H9 (cell line): ENCODE data around the gene OR5K2. TPM values are rescaled to one million over a fixed set of nuclear protein-coding genes. Genes with fewer than 3 reads are reported as not detected.

Experiments
- DNase-seq: peaks from one replicate; pipeline ENCODE4 v3.0.0-alpha.2; 2017
- H2AFZ ChIP-seq: one replicate; pipeline ENCODE4 v1.6.1; 2013; ENCODE audit warnings: mild to moderate bottlenecking, low read length, control low read depth, moderate library complexity
- H2AK5ac ChIP-seq: 2 replicates; pipeline ENCODE4 v1.6.1; 2013; ENCODE audit warnings: low read length, control low read depth, mixed read lengths; ENCODE audit not compliant: insufficient read length
- H2BK120ac ChIP-seq: one replicate; pipeline ENCODE4 v1.6.1; 2013; ENCODE audit warnings: low read depth, mild to moderate bottlenecking, low read length, control low read depth, inconsistent platforms; ENCODE audit not compliant: poor library complexity, severe bottlenecking
- H2BK12ac ChIP-seq: 2 replicates; pipeline ENCODE4 v1.6.1; 2013; ENCODE audit warnings: low read length, control low read depth, mixed read lengths, low read depth; ENCODE audit not compliant: insufficient read length
- H2BK15ac ChIP-seq: 2 replicates; pipeline ENCODE4 v1.6.1; 2013; ENCODE audit warnings: low read depth, low read length, control low read depth
- H2BK20ac ChIP-seq: one replicate; pipeline ENCODE4 v1.6.1; 2013; ENCODE audit warnings: low read depth, mild to moderate bottlenecking, low read length, control low read depth, inconsistent platforms; ENCODE audit not compliant: poor library complexity, severe bottlenecking
- H2BK5ac ChIP-seq: 2 replicates; pipeline ENCODE4 v1.6.1; 2013; ENCODE audit warnings: low read length, control low read depth, mixed read lengths; ENCODE audit not compliant: insufficient read length
- H3K14ac ChIP-seq: 2 replicates; pipeline ENCODE4 v1.6.1; 2013; ENCODE audit warnings: low read length, control low read depth; ENCODE audit not compliant: insufficient read depth
- H3K18ac ChIP-seq: 2 replicates; pipeline ENCODE4 v1.6.1; 2013; ENCODE audit warnings: low read depth, mild to moderate bottlenecking, mixed read lengths, low read length, control low read depth; ENCODE audit not compliant: insufficient read length
- H3K23ac ChIP-seq: 2 replicates; pipeline ENCODE4 v1.6.1; 2013; ENCODE audit warnings: low read length, control low read depth, mixed read lengths, low read depth; ENCODE audit not compliant: insufficient read length
- H3K23me2 ChIP-seq: 2 replicates; pipeline ENCODE4 v1.6.1; 2013; ENCODE audit warnings: low read depth, mild to moderate bottlenecking, mixed read lengths, low read length, control low read depth; ENCODE audit not compliant: insufficient read length, poor library complexity, severe bottlenecking
- H3K27ac ChIP-seq: 2 replicates; pipeline ENCODE4 v1.5.1; 2013; ENCODE audit warnings: low read length, control low read depth, mixed read lengths, low read depth; ENCODE audit not compliant: insufficient read length
- H3K27me3 ChIP-seq: 2 replicates; pipeline ENCODE4 v1.6.1; 2013; ENCODE audit warnings: low read length, control low read depth, inconsistent platforms; ENCODE audit not compliant: insufficient read depth
- H3K4ac ChIP-seq: 2 replicates; pipeline ENCODE4 v1.6.1; 2013; ENCODE audit warnings: low read depth, mild to moderate bottlenecking, control low read depth, inconsistent platforms, low read length, moderate library complexity
- H3K4me1 ChIP-seq: 2 replicates; pipeline ENCODE4 v1.6.1; 2013; ENCODE audit warnings: low read length, control low read depth, inconsistent platforms; ENCODE audit not compliant: insufficient read depth
- H3K4me2 ChIP-seq: 2 replicates; pipeline ENCODE4 v1.6.1; 2013; ENCODE audit warnings: low read length, control low read depth, mixed read lengths; ENCODE audit not compliant: insufficient read length, insufficient read depth
- H3K56ac ChIP-seq: 2 replicates; pipeline ENCODE4 v1.6.1; 2013; ENCODE audit warnings: low read depth, mild to moderate bottlenecking, mixed read lengths, low read length, control low read depth; ENCODE audit not compliant: insufficient read length
- H3K79me1 ChIP-seq: 2 replicates; pipeline ENCODE4 v1.6.1; 2013; ENCODE audit warnings: low read depth, mild to moderate bottlenecking, moderate library complexity, low read length, control low read depth, inconsistent platforms; ENCODE audit not compliant: insufficient read depth, poor library complexity, severe bottlenecking
- H3K79me2 ChIP-seq: 2 replicates; pipeline ENCODE4 v1.6.1; 2013; ENCODE audit warnings: low read length, control low read depth, inconsistent platforms; ENCODE audit not compliant: insufficient read depth
- H3K9ac ChIP-seq: 2 replicates; pipeline ENCODE4 v1.6.1; 2013; ENCODE audit warnings: low read length, control low read depth, mixed read lengths; ENCODE audit not compliant: insufficient read length; ENCODE audit errors: extremely low read depth
- H3K9me3 ChIP-seq: one replicate; pipeline ENCODE4 v1.6.1; 2013; ENCODE audit warnings: low read depth, low read length, inconsistent platforms; ENCODE audit not compliant: control insufficient read depth
- H3T11ph ChIP-seq: one replicate; pipeline ENCODE4 v1.6.1; 2013; ENCODE audit warnings: mild to moderate bottlenecking, low read length, control low read depth, inconsistent platforms
- H4K20me1 ChIP-seq: one replicate; pipeline ENCODE4 v1.6.1; 2013; ENCODE audit not compliant: control insufficient read depth, insufficient read length, insufficient read depth
- H4K5ac ChIP-seq: 2 replicates; pipeline ENCODE4 v1.6.1; 2013; ENCODE audit warnings: low read depth, mild to moderate bottlenecking, mixed read lengths, low read length, control low read depth; ENCODE audit not compliant: insufficient read length
- H4K8ac ChIP-seq: replicated peaks from 2 replicates; pipeline ENCODE4 v1.6.1; 2013; ENCODE audit warnings: low read length, control low read depth, mixed read lengths, low read depth; ENCODE audit not compliant: insufficient read length
- H4K91ac ChIP-seq: 2 replicates; pipeline ENCODE4 v1.6.1; 2013; ENCODE audit warnings: low read depth, mild to moderate bottlenecking, moderate library complexity, mixed read lengths, low read length, control low read depth; ENCODE audit not compliant: insufficient read length
- H3K27ac Mint-ChIP-seq, 3 experiments: 2 replicates in 2 of 3; 3 replicates in 1 of 3; pipeline ENCODE4 v1.8.0; 2020 to 2021; ENCODE audit warnings: mixed read lengths in 3 of 3, mild to moderate bottlenecking in 1 of 3, moderate library complexity in 1 of 3
- H3K27me3 Mint-ChIP-seq: 2 replicates; pipeline ENCODE4 v1.8.0; 2021; ENCODE audit warnings: low read depth, mild to moderate bottlenecking, moderate library complexity, mixed read lengths
- H3K36me3 Mint-ChIP-seq, 3 experiments: 2 replicates in 2 of 3; 3 replicates in 1 of 3; pipeline ENCODE4 v1.8.0; 2020 to 2021; ENCODE audit warnings: low read depth in 3 of 3, mixed read lengths in 3 of 3; ENCODE audit not compliant: insufficient read depth in 1 of 3
- H3K4me1 Mint-ChIP-seq, 2 experiments: 2 replicates each; pipeline ENCODE4 v1.8.0; 2020; ENCODE audit warnings: mixed read lengths in 2 of 2
- H3K4me3 Mint-ChIP-seq, 2 experiments: 2 replicates in 1 of 2; 3 replicates in 1 of 2; pipeline ENCODE4 v1.8.0; 2020 to 2021; ENCODE audit warnings: mild to moderate bottlenecking in 2 of 2, mixed read lengths in 2 of 2, moderate library complexity in 1 of 2
- H3K9me3 Mint-ChIP-seq, 2 experiments: 2 replicates in 1 of 2; 3 replicates in 1 of 2; pipeline ENCODE4 v1.8.0; 2020; ENCODE audit warnings: mild to moderate bottlenecking in 2 of 2, mixed read lengths in 2 of 2, moderate library complexity in 1 of 2
- CTCF ChIP-seq: fragments of 200-600 bp; sonication (generic); conservative IDR thresholded peaks from 3 replicates; pipeline ENCODE4 v1.8.0; 2021; ENCODE audit warnings: antibody characterized with exemption, mild to moderate bottlenecking
- WGBS: extraction: QIAGEN DNeasy Blood & Tissue Kit; methylation state at CpG from one replicate; pipeline ENCODE4 v1.1.7; 2013; ENCODE audit warnings: missing lambda C conversion rate, low lambda C conversion rate, mixed read lengths; ENCODE audit not compliant: insufficient read length; ENCODE audit errors: extremely low coverage; 5-methylcytosine and 5-hydroxymethylcytosine counted together
- total RNA-seq: library from RNA; stranded (reverse); gene quantifications from 2 replicates; pipeline ENCODE4 v1.2.1, GENCODE V29; 2021

The OR5K2 gene
- total RNA-seq, 1 experiment from 2014 or later: not detected

- Histone ChIP-seq H4K8ac (no peak overlapping the region), H3K4me2 (no peak overlapping the region), H3K23me2 (no peaks in the 10 kb centered on the region), H2BK15ac (no peak overlapping the region), H4K20me1 (no peaks in the 10 kb centered on the region), H2AK5ac (no peak overlapping the region), H3K14ac (no peak overlapping the region), H3K9ac (no peak overlapping the region), H3K4ac (no peak overlapping the region), H3K9me3 (no peaks in the 10 kb centered on the region), H3K56ac (no peak overlapping the region), H4K91ac (no peak overlapping the region), H2BK12ac (no peak overlapping the region), H4K5ac (no peak overlapping the region), H2BK120ac (no peak overlapping the region), H2BK20ac (no peak overlapping the region), H3K4me1 (no peaks in the 10 kb centered on the region), H3K27me3 (no peaks in the 10 kb centered on the region), H3K27ac (no peak overlapping the region), H3K79me1 (no peaks in the 10 kb centered on the region), H3T11ph (no peak overlapping the region), H2BK5ac (no peak overlapping the region), H2AFZ (no peak overlapping the region), H3K23ac (no peak overlapping the region), H3K18ac (no peak overlapping the region), H3K79me2 (no peaks in the 10 kb centered on the region)
- DNase-seq: no peak
- TF ChIP-seq CTCF: no peak
- WGBS: no CpG with 5 or more reads among the region's 4 CpGs
- no peak overlapping the region for H3K27ac Mint-ChIP-seq
- H3K36me3 Mint-ChIP-seq: no peaks in the 10 kb centered on the region
- H3K4me1 Mint-ChIP-seq: no peaks in the 10 kb centered on the region
- no peak overlapping the region for H3K4me3 Mint-ChIP-seq
- peaks cover 2% of the 10 kb centered on the region; the same call in 1 of the 2 replicates for H3K27me3 Mint-ChIP-seq
- no peaks in the 10 kb centered on the region for H3K9me3 Mint-ChIP-seq
Measured at GRCh38 chr3:98500019-98500418, 2.5 kb downstream of the OR5K2 start.
